ENCODE results near the gene VSNL1. TPM values are rescaled to one million over a fixed set of nuclear protein-coding genes. Genes with fewer than 3 reads are reported as not detected.

VSNL1 gene
- total and polyA plus RNA-seq, 10 of the 15 experiments (the other 5 are each of a cell fraction or from before 2014, with no cell fraction given), result 0.04 to 0.30 (median 0.12) TPM; not detected in 4

GRCh38 chr2:17574406-17575073 lies 34.0 kb downstream of the VSNL1 start:
- BruUV-seq (replicated peaks), result no TSS peak

More at GRCh38 chr2:17574406-17575073, 34.0 kb downstream of the VSNL1 start:
- ChIA-PET RAD21 (ENCODE audit: unreplicated experiment) (interaction anchor here (0.7 to 1.1 kb wide), 2 partner anchors 44 to 54 kb away, joined by 3 to 5 read pairs; no protein-coding TSS in a partner anchor), CTCF (interaction anchor here (0.8 to 2.1 kb wide), 6 partner anchors 71 to 266 kb away, joined by 3 to 9 read pairs (median 4); no protein-coding TSS in a partner anchor), SMC1A (ENCODE audit: uncharacterized antibody, unreplicated experiment) (interaction anchor here (0.8 to 2.1 kb wide), 9 partner anchors 11 to 623 kb away, joined by 3 to 4 read pairs (median 3); no protein-coding TSS in a partner anchor), POLR2A (no interaction called here)
- no peak overlapping the region for H3K4me2 ChIP-seq (ENCODE audit: control insufficient read depth, insufficient read depth)
- in situ Hi-C loops (cut with MboI) (no loop called here), intact Hi-C loops (cut with micrococcal nuclease; ENCODE audit: unreplicated experiment) (loop anchor here (5.0 kb wide), 1 partner anchor 97 kb away; no protein-coding TSS in a partner anchor)
- H3K27ac ChIP-seq (ENCODE audit: control insufficient read depth, insufficient read depth), result no peak overlapping the region
- no peaks in the 10 kb centered on the region for H3K79me2 ChIP-seq (ENCODE audit: control insufficient read depth, insufficient read depth, low read length)
- TF ChIP-seq RELB (IDR thresholded peaks at IDR 0.05; ENCODE audit: low read depth) (no peak), NBN (IDR thresholded peaks at IDR 0.05) (no peak), BHLHE40 (IDR thresholded peaks at IDR 0.05; ENCODE audit: borderline replicate concordance in 1 of 2, low read depth in 2 of 2, low read length in 1 of 2) (no peak), SUPT20H (IDR thresholded peaks at IDR 0.05; ENCODE audit: borderline replicate concordance, control insufficient read depth, low read depth, low read length) (no peak), CBFB (IDR thresholded peaks at IDR 0.05; ENCODE audit: low read depth) (no peak), FOXK2 (IDR thresholded peaks at IDR 0.05) (no peak), NFXL1 (IDR thresholded peaks at IDR 0.05; ENCODE audit: borderline replicate concordance) (no peak), BCL11A (IDR thresholded peaks at IDR 0.05; ENCODE audit: low read depth, low read length) (no peak), SREBF2 (IDR thresholded peaks at IDR 0.05; ENCODE audit: low read length) (no peak), TCF3 (IDR thresholded peaks at IDR 0.05; ENCODE audit: borderline replicate concordance, insufficient read depth, low read depth, low read length) (no peak)
- no peak for FAIRE-seq
- no peak for DNase-seq (ENCODE audit: low read depth, low spot score)
- peaks cover 7% of the 10 kb centered on the region for H3K4me1 ChIP-seq (ENCODE audit: control insufficient read depth, insufficient read depth, low read length)
- no peaks in the 10 kb centered on the region for H4K20me1 ChIP-seq (ENCODE audit: control insufficient read depth, insufficient read depth)
- H2AFZ ChIP-seq (ENCODE audit: control insufficient read depth, low read depth, low read length), result no peak overlapping the region
- 0% methylated on average over 3 of the region's 3 CpGs for WGBS (ENCODE audit: insufficient coverage, insufficient replicate concordance, low lambda C conversion rate, missing lambda C conversion rate)
- no peaks in the 10 kb centered on the region; a peak in 1 of 4 replicates for H3K27me3 ChIP-seq (replicated peaks in 1 of 2; ENCODE audit: control insufficient read depth in 2 of 2, insufficient read depth in 2 of 2, low read length in 1 of 2)
- H3K9ac ChIP-seq (ENCODE audit: control insufficient read depth, insufficient read depth, low read length), result no peak overlapping the region
- no peak overlapping the region for H3K4me3 ChIP-seq
- no peaks in the 10 kb centered on the region for H3K36me3 ChIP-seq (ENCODE audit: control insufficient read depth in 2 of 2, insufficient read depth in 2 of 2, low read length in 1 of 2)
- no peaks in the 10 kb centered on the region for H3K9me3 ChIP-seq (replicated peaks; ENCODE audit: control insufficient read depth, insufficient read depth, low read length)
- ATAC-seq, result no peak

All from GM12878 (cell line).